Adipose tissue (tissue), 3 donors: ENCODE results near the gene DPEP3. TPM values are rescaled to one million over a fixed set of nuclear protein-coding genes. Genes with fewer than 3 reads are reported as not detected.
"Not testable (repeated sequence)": the region's sequence is repeated elsewhere in the genome, so short reads cannot be mapped to it uniquely, and the experiment has no call there.

Experiments
- H3K27ac ChIP-seq: one replicate; pipeline ENCODE4 v1.5.1; 2013; ENCODE audit warnings: low read depth, low read length
- WGBS, 3 donors: extraction: QIAGEN DNeasy Blood & Tissue Kit; methylation state at CpG; one replicate each; pipeline ENCODE4 v1.1.7; 2013; 5-methylcytosine and 5-hydroxymethylcytosine counted together
- polyA plus RNA-seq, 3 donors: library from polyadenylated mRNA; stranded (reverse); fragments of 200-250 nt; gene quantifications; one replicate each; pipeline ENCODE4 v1.2.3, GENCODE V29; 2013
- donor health status: healthy with polysubstance abuse.
- donor health status: Bipolar disorder and iron deficiency.
- donor health status: healthy.

DPEP3 gene
- polyA plus RNA-seq, 3 donors = 0.34 TPM; not detected in 2

GRCh38 chr16:67996666-67997065 lies 16.4 kb upstream of the DPEP3 start:
- 84 to 94% (median 86%) methylated on average over 5 of the region's 5 CpGs for WGBS, 3 donors
- no peak overlapping the region for H3K27ac ChIP-seq

- H3K27ac ChIP-seq = no peak overlapping the region
- 66 to 75% (median 69%) methylated on average over 5 of the region's 5 CpGs for WGBS, 3 donors
Measured at GRCh38 chr16:67995423-67995822, 15.1 kb upstream of the DPEP3 start.

DNA sequence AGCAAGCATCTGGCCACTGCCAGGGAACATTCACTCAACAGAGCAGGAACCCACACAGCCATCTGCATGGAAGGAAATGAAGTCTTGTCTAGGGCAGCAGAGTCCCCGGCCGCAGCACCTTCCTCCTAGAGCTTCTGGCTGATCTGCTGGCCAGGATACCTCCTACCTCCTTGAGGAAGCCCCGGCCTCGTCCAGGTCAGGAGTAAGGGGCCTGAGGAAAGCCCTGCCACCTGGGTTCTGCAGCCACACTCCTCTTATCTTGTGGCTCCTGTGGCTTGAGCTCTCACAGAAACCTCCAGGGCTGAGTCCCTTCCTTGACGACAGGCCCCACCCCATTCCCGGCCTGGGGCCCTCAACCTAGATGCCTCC lies 13.7 kb upstream of the DPEP3 start:
- not testable (repeated sequence) for H3K27ac ChIP-seq
- WGBS, 3 donors = 28 to 77% (median 43%) methylated on average over 2 to 5 of the region's 6 CpGs

GRCh38 chr16:67993207-67994039 lies 13.1 kb upstream of the DPEP3 start:
- no peak overlapping the region for H3K27ac ChIP-seq
- WGBS, 3 donors = 7 to 14% (median 14%) methylated on average over 24 to 39 of the region's 39 CpGs

DNA sequence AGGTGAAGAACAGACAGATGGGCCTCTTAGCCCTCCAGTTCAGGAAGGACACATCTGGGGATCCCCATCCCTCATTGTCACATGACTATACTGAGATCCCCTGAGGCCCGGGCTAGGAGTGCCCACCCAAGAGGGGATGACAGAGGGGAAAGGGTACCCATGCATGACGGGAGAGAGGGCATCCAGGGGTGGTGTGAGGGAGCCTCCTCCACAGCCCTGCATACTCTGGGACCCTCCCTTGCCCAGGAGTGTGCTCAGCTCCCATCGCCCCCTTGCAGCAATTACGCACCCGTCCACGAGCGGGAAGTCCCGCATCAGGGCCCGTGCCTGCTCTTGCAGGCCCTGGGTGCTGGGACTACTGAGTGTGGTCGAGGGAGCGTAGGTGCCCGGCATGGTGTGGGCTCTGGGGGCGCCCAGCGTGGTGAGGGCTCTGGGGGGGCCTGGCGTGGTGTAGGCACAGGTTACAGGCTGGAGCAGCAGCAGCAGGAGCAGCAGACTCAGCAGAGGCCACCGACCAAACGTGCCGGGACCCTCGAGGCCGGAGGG lies 12.4 kb upstream of the DPEP3 start:
- no peak overlapping the region for H3K27ac ChIP-seq
- WGBS, 3 donors = 60 to 80% (median 79%) methylated on average over 20 of the region's 20 CpGs

DNA sequence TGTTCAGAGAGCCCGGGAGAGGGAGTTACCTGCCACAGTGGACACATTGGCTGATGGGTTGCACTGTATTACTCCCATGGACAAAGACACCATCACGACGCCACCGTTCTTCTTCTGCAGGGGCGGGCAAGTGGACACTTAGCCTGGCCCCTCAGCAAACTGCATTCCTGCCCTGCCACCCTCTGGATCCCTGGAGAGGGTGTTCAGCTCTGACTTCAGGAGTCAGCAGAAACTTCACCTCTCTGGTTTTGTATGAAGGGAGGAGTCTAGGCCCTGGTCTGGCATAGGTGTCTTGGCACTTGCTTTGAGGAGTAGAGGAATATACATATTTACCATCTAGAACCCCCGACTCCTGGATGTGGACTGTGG lies 9.7 kb upstream of the DPEP3 start:
- H3K27ac ChIP-seq = no peak overlapping the region
- WGBS, 3 donors = 78 to 82% (median 82%) methylated on average over 6 of the region's 6 CpGs

GRCh38 chr16:67989322-67990017 lies 9.2 kb upstream of the DPEP3 start:
- 79 to 89% (median 87%) methylated on average over 8 of the region's 8 CpGs for WGBS, 3 donors
- no peak overlapping the region for H3K27ac ChIP-seq

DNA sequence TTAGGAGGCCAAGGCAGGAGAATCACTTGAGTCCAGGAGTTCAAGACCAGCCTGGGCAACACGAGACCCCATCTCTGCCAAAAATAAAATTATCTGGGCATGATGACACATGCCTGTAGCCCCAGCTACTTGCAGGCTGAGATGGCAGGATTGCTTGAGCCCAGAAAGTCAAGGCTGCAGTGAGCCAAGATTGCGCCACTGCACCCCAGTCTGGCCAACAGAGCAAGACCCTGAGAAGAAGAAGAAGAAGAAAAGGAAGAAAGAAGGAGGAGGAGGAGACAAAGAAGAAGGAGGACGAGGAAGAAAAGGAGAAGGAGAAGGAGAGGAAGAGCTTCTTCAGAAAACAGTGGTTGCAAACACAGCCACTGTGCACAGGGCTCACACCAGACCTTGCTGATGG lies 8.4 kb upstream of the DPEP3 start:
- WGBS, 3 donors = 77 to 79% (median 78%) methylated on average over 3 of the region's 3 CpGs
- H3K27ac ChIP-seq = no peak overlapping the region

DNA sequence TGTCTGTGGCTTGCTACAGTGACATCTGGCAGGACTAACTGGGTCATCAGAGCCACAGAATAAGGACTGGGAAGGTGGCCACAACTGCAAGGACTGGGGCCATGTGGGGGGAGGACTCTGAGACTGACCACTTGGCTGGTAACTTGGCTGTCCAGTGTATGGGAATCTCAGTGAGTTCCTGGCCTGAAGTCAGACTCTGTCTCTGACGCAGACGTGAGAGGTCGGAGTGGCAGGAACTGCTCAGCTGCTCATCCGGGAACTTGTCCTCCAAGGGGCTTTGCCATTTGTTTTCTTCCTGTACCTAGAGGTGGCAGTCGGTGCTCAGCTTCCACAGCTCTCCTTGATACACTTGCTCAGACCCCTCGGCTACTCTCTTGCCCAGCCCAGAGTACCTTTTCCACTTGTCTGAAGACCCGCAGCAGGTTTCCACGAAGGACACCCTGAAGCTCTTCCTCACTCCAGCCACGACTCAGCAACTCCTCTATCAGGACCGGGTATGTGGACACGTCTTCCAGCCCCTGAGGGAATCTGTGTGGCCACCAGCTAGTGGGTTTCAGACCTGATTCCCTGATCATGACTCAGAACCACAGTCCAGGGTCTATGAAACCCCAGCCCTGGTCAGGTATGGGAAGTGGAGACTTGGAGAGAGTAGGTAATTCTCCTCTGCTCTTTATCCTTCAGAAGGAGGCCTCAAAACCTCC lies 7.3 kb upstream of the DPEP3 start:
- H3K27ac ChIP-seq = no peak overlapping the region
- WGBS, 3 donors = 54 to 77% (median 61%) methylated on average over 11 of the region's 11 CpGs

DNA sequence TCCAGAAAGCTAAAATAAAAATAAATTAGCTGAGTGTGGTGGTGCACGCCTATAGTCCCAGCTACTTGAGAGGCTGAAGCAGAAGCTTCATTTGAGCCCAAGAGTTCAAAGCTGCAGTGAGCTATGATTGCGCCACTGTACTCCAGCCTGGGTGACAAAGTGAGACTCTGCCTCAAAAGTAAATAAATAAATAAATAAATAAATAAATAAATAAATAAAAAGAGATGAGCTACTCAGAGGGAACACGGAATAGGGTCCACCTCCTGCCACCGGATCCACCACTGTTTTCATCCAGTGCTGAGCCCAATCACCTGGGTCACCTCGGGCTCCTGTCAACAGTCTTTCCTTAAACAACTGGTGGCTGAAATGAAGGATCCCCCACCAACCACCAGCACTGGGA lies 6.7 kb upstream of the DPEP3 start:
- 86 to 90% (median 86%) methylated on average over 5 of the region's 5 CpGs for WGBS, 3 donors
- no peak overlapping the region for H3K27ac ChIP-seq

GRCh38 chr16:67982011-67982696 lies 1.9 kb upstream of the DPEP3 start:
- H3K27ac ChIP-seq = no peak overlapping the region
- WGBS, 3 donors = 94 to 96% (median 95%) methylated on average over 45 to 49 of the region's 49 CpGs

DNA sequence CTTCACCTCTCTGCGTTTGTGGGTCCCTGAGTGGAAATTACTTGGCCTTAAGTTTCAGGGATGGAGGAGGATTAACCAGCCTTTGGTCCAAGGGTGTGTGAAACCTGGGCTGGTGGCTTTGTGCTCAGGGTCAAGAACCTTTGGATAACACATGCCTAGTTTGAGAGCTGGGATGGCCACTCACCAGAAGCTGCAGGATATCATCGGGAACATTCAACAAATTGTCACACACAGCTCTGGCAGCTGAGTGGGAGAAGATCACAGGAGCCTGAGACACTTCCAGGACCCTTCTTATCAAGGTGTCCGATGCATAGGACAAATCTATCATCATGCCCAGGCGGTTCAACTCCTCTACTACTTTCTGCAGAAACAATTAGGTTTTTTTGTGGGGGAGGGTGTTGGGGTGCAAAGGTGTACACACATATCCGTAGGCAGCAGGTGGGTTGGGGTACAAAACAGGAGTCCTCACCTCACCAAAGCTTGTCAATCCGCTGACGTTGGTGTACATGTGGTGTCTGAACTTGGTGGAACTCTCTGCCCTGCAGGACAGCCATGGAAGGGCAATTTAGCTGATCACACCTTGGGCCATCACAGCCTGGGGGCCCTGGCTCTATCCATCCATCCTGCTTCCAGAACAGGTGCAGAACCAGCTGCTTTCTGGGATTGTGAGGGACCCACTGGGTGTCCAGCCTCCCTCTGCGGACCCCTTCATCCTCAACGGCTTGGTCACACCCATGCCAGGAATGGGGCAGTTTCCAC lies 2.7 kb downstream of the DPEP3 start:
- WGBS, 3 donors = 77 to 88% (median 87%) methylated on average over 9 of the region's 9 CpGs
- H3K27ac ChIP-seq = no peak overlapping the region

DNA sequence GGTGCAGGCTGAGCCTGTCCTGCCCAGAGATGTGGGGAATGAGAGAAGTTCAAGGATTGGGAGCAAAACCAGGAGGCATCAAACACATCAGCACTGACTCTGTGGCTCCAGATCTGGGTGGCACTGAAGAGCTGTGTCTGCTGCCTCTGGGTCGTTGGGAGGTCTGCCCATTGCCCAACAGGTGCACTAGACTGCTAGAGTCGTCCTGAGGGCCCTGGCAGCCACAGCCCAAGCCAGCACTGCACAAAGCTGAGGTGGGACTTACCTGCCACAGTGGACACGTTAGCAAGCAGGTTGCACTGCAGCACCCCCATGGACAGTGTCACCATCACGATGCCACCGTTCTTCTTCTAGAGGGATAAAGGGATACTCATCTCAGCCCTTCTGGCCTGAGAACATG lies 3.3 kb downstream of the DPEP3 start:
- H3K27ac ChIP-seq = no peak overlapping the region
- 64 to 75% (median 72%) methylated on average over 5 of the region's 5 CpGs for WGBS, 3 donors

DNA sequence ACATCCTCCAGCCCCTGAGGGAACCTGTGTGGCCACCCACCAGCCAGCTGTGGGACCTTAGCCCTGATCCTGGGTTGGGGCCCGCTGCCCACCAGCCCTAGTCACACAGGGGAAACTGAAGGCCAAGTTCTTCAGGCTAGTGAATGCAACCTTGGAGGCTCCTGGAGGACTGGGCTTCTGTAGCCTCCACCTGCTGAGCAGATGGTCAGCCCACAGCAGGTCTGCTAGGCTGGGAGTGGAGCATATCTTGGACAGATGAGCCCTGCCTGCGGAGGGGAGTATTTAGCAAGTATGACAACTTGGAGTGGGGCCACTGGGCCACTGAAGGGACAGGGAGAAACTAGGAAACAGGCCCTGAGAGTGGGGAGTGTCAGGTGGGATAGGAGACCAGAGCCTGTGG lies 4.1 kb downstream of the DPEP3 start:
- 88 to 98% (median 96%) methylated on average over 2 of the region's 2 CpGs for WGBS, 3 donors

GRCh38 chr16:67975321-67976105 lies 4.8 kb downstream of the DPEP3 start:
- 65 to 78% (median 74%) methylated on average over 14 of the region's 14 CpGs for WGBS, 3 donors

More for the DNA sequence above, 4.1 kb downstream of the DPEP3 start:
- no peak overlapping the region for H3K27ac ChIP-seq

GRCh38 chr16:67972285-67972684 lies 8.0 kb downstream of the DPEP3 start:
- 85 to 92% (median 89%) methylated on average over 7 of the region's 7 CpGs for WGBS, 3 donors
- not testable (repeated sequence) for H3K27ac ChIP-seq

More at GRCh38 chr16:67975321-67976105, 4.8 kb downstream of the DPEP3 start:
- H3K27ac ChIP-seq = no peak overlapping the region

GRCh38 chr16:67971111-67971510 lies 9.2 kb downstream of the DPEP3 start:
- H3K27ac ChIP-seq = no peak overlapping the region
- WGBS, 3 donors = 94 to 98% (median 96%) methylated on average over 9 of the region's 9 CpGs
